ENCODE measurements around the gene FGL2.
"Not testable (repeated sequence)": the region's sequence is repeated elsewhere in the genome, so short reads cannot be mapped to it uniquely, and the experiment has no call there.

FGL2 gene

DNA sequence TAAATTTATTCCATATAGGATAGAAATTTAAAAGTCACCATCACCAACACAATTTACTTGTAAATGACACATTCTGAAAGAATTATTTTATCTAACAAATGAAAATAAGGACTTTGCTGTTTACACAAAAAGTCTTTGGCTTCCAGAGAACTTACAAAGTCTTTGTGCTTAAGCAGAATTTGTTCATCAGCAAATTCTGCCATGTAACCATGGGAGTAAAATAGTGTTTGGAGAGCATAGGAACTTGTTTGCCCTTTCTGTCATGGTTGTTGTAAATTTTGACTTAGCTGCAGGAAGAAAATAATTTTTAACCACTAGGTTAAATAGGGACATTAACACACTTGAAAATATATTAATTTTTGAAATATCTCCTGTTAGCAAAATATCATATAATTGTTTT, 15.2 kb downstream of the FGL2 start:
- no peak overlapping the region for H3K27ac ChIP-seq (ENCODE audit: insufficient read depth, low read depth, low read length, poor library complexity, severe bottlenecking)

GRCh38 chr7:77182261-77182660, 17.4 kb downstream of the FGL2 start:
- Histone ChIP-seq H3K4me3 (ENCODE audit: insufficient read depth, low read depth, low read length) (no peak overlapping the region), H3K36me3 (ENCODE audit: control insufficient read depth, insufficient read depth, low read length) (no peaks in the 10 kb centered on the region), H3K27me3 (ENCODE audit: control insufficient read depth, insufficient read depth, low read length, poor library complexity, severe bottlenecking) (no peaks in the 10 kb centered on the region), H3K4me1 (ENCODE audit: control insufficient read depth, insufficient read depth, low read length) (no peaks in the 10 kb centered on the region), H3K9me3 (ENCODE audit: control insufficient read depth, low read length) (no peaks in the 10 kb centered on the region), H3K27ac (ENCODE audit: insufficient read depth, low read depth, low read length, poor library complexity, severe bottlenecking) (no peak overlapping the region)
- WGBS, 2 experiments = 94 to 96% methylated on average over 1 of the region's 1 CpG

More for the DNA sequence above, 15.2 kb downstream of the FGL2 start:
- Histone ChIP-seq H3K36me3 (ENCODE audit: control insufficient read depth, insufficient read depth, low read length) (no peaks in the 10 kb centered on the region), H3K27me3 (ENCODE audit: control insufficient read depth, insufficient read depth, low read length, poor library complexity, severe bottlenecking) (no peaks in the 10 kb centered on the region), H3K9me3 (ENCODE audit: control insufficient read depth, low read length) (no peaks in the 10 kb centered on the region), H3K4me3 (ENCODE audit: insufficient read depth, low read depth, low read length) (no peak overlapping the region), H3K4me1 (ENCODE audit: control insufficient read depth, insufficient read depth, low read length) (no peaks in the 10 kb centered on the region)

GRCh38 chr7:77181734-77182133, 17.9 kb downstream of the FGL2 start:
- Histone ChIP-seq H3K9me3 (ENCODE audit: control insufficient read depth, low read length) (no peaks in the 10 kb centered on the region), H3K4me1 (ENCODE audit: control insufficient read depth, insufficient read depth, low read length) (no peaks in the 10 kb centered on the region), H3K27ac (ENCODE audit: insufficient read depth, low read depth, low read length, poor library complexity, severe bottlenecking) (no peak overlapping the region), H3K4me3 (ENCODE audit: insufficient read depth, low read depth, low read length) (no peak overlapping the region), H3K27me3 (ENCODE audit: control insufficient read depth, insufficient read depth, low read length, poor library complexity, severe bottlenecking) (no peaks in the 10 kb centered on the region), H3K36me3 (ENCODE audit: control insufficient read depth, insufficient read depth, low read length) (no peaks in the 10 kb centered on the region)
- 94 to 98% methylated on average over 3 of the region's 3 CpGs for WGBS, 2 experiments

DNA sequence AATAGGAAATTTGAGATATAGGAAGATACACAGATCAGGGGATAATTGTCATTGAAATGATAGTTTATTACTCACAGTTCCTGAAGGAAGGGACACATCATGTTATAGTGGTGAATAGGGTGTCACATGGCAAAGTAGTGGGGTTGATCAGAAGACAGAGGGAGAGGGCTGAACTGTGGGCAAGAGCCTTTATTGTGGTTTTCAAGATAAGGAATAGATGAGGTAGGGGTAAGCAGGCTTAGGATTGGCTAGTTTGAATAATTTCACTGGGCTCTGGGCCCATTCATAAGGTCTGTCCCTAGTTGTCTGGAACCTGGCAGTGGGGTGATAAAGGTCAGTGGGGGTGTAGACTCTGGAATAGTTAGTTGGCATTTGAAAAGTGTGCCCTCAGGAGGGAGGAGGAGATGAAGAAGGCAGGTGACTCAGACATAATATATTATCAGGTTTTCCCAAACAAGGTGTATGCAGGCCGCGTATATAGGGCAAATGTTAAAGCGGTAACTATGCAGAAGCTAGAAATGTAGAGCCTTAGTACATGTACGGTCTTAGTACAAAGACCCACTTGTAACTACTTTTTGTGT, 18.5 kb downstream of the FGL2 start:
- Histone ChIP-seq H3K4me3 (ENCODE audit: insufficient read depth, low read depth, low read length) (no peak overlapping the region), H3K9me3 (ENCODE audit: control insufficient read depth, low read length) (no peaks in the 10 kb centered on the region), H3K4me1 (ENCODE audit: control insufficient read depth, insufficient read depth, low read length) (no peaks in the 10 kb centered on the region), H3K36me3 (ENCODE audit: control insufficient read depth, insufficient read depth, low read length) (no peaks in the 10 kb centered on the region), H3K27me3 (ENCODE audit: control insufficient read depth, insufficient read depth, low read length, poor library complexity, severe bottlenecking) (no peaks in the 10 kb centered on the region), H3K27ac (ENCODE audit: insufficient read depth, low read depth, low read length, poor library complexity, severe bottlenecking) (no peak overlapping the region)
- 95 to 98% methylated on average over 4 of the region's 4 CpGs for WGBS, 2 experiments

DNA sequence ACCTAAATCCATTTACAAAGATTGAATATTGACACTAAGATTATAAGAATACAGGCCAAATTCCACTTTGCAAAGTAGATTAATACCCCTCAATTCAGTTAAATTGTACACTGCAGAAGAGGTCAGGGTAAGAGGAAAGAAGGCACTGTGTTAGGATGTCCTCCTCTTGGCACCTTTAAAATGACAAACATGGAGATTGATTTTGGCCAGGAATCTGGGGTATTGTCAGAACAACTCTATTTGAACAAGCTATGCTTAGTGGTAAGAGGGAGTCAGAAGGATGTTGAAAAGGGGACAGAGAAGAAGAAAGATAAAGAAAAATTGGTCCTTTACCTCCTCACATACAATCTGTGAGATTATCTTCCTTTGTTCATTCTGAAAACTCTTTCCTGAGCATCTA, 21.6 kb downstream of the FGL2 start:
- not testable (repeated sequence) for H3K27me3 ChIP-seq (ENCODE audit: control insufficient read depth, insufficient read depth, low read length, poor library complexity, severe bottlenecking); H3K9me3 ChIP-seq (ENCODE audit: control insufficient read depth, low read length); H3K36me3 ChIP-seq (ENCODE audit: control insufficient read depth, insufficient read depth, low read length); H3K27ac ChIP-seq (ENCODE audit: insufficient read depth, low read depth, low read length, poor library complexity, severe bottlenecking); H3K4me3 ChIP-seq (ENCODE audit: insufficient read depth, low read depth, low read length); H3K4me1 ChIP-seq (ENCODE audit: control insufficient read depth, insufficient read depth, low read length)

- not testable (repeated sequence) for H3K4me1 ChIP-seq (ENCODE audit: control insufficient read depth, insufficient read depth, low read length); H3K36me3 ChIP-seq (ENCODE audit: control insufficient read depth, insufficient read depth, low read length); H3K9me3 ChIP-seq (ENCODE audit: control insufficient read depth, low read length); H3K27me3 ChIP-seq (ENCODE audit: control insufficient read depth, insufficient read depth, low read length, poor library complexity, severe bottlenecking); H3K27ac ChIP-seq (ENCODE audit: insufficient read depth, low read depth, low read length, poor library complexity, severe bottlenecking); H3K4me3 ChIP-seq (ENCODE audit: insufficient read depth, low read depth, low read length)
- WGBS, 2 experiments = 97% methylated on average over 5 to 8 of the region's 9 CpGs
Observed at GRCh38 chr7:77177321-77177904, 22.2 kb downstream of the FGL2 start.

GRCh38 chr7:77175274-77175800, 24.3 kb downstream of the FGL2 start:
- H3K4me3 ChIP-seq (ENCODE audit: insufficient read depth, low read depth, low read length); H3K27me3 ChIP-seq (ENCODE audit: control insufficient read depth, insufficient read depth, low read length, poor library complexity, severe bottlenecking); H3K36me3 ChIP-seq (ENCODE audit: control insufficient read depth, insufficient read depth, low read length); H3K4me1 ChIP-seq (ENCODE audit: control insufficient read depth, insufficient read depth, low read length); H3K27ac ChIP-seq (ENCODE audit: insufficient read depth, low read depth, low read length, poor library complexity, severe bottlenecking); H3K9me3 ChIP-seq (ENCODE audit: control insufficient read depth, low read length): not testable (repeated sequence)
- 100% methylated on average over 1 of the region's 3 CpGs; no CpG with 5 or more reads in 1 of the 2 experiments for WGBS, 2 experiments

DNA sequence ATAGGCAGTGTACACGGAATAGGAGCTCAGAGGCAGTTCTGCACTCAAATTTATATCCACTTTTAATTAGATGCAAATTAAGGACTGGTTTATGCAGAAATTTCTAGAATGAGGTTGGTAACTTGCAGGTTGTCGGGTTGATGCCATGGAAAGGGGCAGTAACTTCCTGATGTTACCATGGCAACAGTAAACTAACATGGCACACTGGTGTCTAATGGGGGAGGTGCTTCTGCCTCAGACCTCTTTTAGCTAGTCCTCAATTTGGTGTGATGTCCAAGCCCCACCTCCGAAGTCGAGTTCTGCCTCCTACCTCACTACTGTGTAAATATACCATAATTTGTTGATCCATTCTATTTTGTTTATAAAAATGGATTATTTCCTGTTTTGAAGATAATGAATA, 25.2 kb downstream of the FGL2 start:
- not testable (repeated sequence) for H3K27ac ChIP-seq (ENCODE audit: insufficient read depth, low read depth, low read length, poor library complexity, severe bottlenecking); H3K36me3 ChIP-seq (ENCODE audit: control insufficient read depth, insufficient read depth, low read length); H3K27me3 ChIP-seq (ENCODE audit: control insufficient read depth, insufficient read depth, low read length, poor library complexity, severe bottlenecking); H3K4me3 ChIP-seq (ENCODE audit: insufficient read depth, low read depth, low read length); H3K4me1 ChIP-seq (ENCODE audit: control insufficient read depth, insufficient read depth, low read length); H3K9me3 ChIP-seq (ENCODE audit: control insufficient read depth, low read length)
- no CpG with 5 or more reads among the region's 4 CpGs for WGBS, 2 experiments

DNA sequence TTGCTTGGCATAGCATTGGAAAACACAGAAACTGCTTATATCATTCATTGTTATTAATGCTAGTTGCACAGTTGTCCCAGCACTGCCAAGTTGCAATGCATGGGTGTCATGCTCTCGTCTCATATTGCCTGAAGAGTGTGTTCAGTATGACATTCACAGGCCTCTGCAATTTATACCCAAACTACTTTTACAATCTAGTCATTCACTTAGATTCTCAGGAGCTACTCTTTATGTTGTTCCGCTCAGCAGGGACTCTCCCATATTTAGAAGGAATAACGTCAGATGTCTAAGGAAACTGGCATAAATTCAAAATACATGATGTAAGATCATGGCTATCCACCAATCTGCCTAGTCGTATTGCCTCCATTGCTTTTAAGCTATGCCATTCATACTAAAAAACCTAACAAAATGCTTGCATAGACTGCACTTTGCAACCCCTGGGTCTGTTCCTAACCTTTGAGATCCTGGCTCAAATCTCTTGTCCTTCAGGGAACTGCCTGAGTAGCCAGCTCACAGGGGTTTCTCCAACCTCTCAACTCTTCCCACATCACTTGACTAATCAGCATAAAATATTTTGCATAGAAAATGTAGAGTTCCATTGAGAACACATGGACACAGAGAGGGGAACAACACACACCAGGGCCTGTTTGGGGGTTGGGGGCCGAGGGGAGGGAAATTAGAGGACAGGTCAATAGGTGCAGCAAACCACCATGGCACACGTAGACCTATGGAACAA, 27.0 kb downstream of the FGL2 start:
- H3K36me3 ChIP-seq (ENCODE audit: control insufficient read depth, insufficient read depth, low read length); H3K4me1 ChIP-seq (ENCODE audit: control insufficient read depth, insufficient read depth, low read length); H3K27me3 ChIP-seq (ENCODE audit: control insufficient read depth, insufficient read depth, low read length, poor library complexity, severe bottlenecking); H3K4me3 ChIP-seq (ENCODE audit: insufficient read depth, low read depth, low read length); H3K9me3 ChIP-seq (ENCODE audit: control insufficient read depth, low read length); H3K27ac ChIP-seq (ENCODE audit: insufficient read depth, low read depth, low read length, poor library complexity, severe bottlenecking): not testable (repeated sequence)
- WGBS, 2 experiments = 94 to 95% methylated on average over 3 to 4 of the region's 6 CpGs

- not testable (repeated sequence) for H3K36me3 ChIP-seq (ENCODE audit: control insufficient read depth, insufficient read depth, low read length); H3K9me3 ChIP-seq (ENCODE audit: control insufficient read depth, low read length); H3K4me3 ChIP-seq (ENCODE audit: insufficient read depth, low read depth, low read length); H3K4me1 ChIP-seq (ENCODE audit: control insufficient read depth, insufficient read depth, low read length); H3K27ac ChIP-seq (ENCODE audit: insufficient read depth, low read depth, low read length, poor library complexity, severe bottlenecking); H3K27me3 ChIP-seq (ENCODE audit: control insufficient read depth, insufficient read depth, low read length, poor library complexity, severe bottlenecking)
- 88 to 89% methylated on average over 4 of the region's 4 CpGs for WGBS, 2 experiments
Observed at GRCh38 chr7:77171073-77171472, 28.5 kb downstream of the FGL2 start.
